A549 (cell line): ENCODE measurements around the gene MTHFD2.
"Not testable (repeated sequence)": the region's sequence is repeated elsewhere in the genome, so short reads cannot be mapped to it uniquely, and the experiment has no call there.

ENCODE experiments used
- CTCF ChIP-seq: fragments of >200 bp; sonication (Bioruptor Twin); formaldehyde crosslinking; IDR thresholded peaks from 3 replicates; pipeline ENCODE4 v1.5.1; 2016
- POLR2AphosphoS2 ChIP-seq: conservative IDR thresholded peaks from 2 replicates; pipeline ENCODE4 v1.6.1; 2012; ENCODE audit warnings: low read length, improper control_type of control experiment, inconsistent platforms
- RNF2 ChIP-seq: fragments of 200-600 bp; sonication (generic); IDR thresholded peaks from 2 replicates; pipeline ENCODE4 v1.6.1; 2016; ENCODE audit warnings: low read depth, mild to moderate bottlenecking, antibody characterized with exemption, moderate library complexity, borderline replicate concordance

- TF ChIP-seq POLR2AphosphoS2, CTCF, RNF2: not testable (repeated sequence)
Measured at GRCh38 chr2:74186706-74187105, 11.7 kb upstream of the MTHFD2 start.
